ENCODE measurements around the gene KRT7. TPM values are rescaled to one million over a fixed set of nuclear protein-coding genes. Genes with fewer than 3 reads are reported as not detected.
"Not testable (repeated sequence)": the region's sequence is repeated elsewhere in the genome, so short reads cannot be mapped to it uniquely, and the experiment has no call there.

The KRT7 gene
- total RNA-seq, 2 donors from 2014 or later = 69.2 to 196 TPM

DNA sequence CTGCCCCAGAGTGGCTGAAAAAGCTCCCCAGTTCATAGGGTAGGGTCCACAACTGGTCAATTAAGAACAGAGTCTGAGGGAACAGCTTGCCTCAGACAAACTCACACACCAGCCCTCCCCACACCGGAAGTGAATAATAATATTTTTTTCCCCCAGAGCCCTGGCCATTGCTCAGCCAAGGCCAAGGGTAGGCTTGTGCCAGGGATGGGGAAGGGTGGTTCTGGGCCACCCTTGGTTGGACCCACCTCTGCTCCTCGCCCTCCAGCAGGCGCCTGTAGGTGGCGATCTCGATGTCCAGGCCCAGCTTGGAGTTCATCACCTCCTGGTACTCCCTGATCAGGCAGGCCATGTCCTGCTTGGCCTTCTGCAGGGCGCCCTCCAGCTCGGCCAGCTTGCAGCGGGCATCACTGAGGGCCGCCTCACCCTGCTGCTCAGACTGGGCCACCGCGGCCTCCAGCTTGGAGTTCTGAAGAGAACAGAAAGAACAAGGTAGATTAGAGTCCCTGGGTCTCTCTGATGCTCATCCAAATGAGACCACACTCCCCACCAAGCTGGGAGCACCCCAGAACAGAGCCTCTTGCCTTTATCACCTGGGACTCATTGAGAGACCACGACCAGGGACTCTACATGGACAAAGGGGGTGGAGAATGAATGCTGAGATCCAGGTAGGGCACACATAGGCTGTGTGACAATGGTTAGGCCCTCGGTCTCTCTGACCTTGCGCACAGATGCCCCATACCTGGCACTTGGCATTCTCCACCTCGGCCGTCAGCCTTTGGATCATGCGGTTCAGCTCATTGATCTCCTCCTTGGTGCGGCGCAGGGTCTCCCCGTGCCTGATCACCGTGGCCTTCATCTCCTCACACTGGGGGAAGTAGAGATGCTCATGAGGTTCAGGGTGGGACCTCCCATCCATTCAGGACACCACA lies 54.1 kb downstream of the KRT7 start:
- H3K4me3 ChIP-seq; H3K36me3 ChIP-seq (replicated peaks in 1 of 2; ENCODE audit: insufficient read depth in 1 of 2, low read depth in 2 of 2); ATAC-seq; H3K27ac ChIP-seq; H3K9me3 ChIP-seq; DNase-seq; H3K27me3 ChIP-seq; intact Hi-C loops (cut with DNase I); H3K4me1 ChIP-seq: not testable (repeated sequence)
- WGBS, 2 donors = 86 to 91% methylated on average over 15 to 18 of the region's 21 CpGs
- TF ChIP-seq, protein P1, sequence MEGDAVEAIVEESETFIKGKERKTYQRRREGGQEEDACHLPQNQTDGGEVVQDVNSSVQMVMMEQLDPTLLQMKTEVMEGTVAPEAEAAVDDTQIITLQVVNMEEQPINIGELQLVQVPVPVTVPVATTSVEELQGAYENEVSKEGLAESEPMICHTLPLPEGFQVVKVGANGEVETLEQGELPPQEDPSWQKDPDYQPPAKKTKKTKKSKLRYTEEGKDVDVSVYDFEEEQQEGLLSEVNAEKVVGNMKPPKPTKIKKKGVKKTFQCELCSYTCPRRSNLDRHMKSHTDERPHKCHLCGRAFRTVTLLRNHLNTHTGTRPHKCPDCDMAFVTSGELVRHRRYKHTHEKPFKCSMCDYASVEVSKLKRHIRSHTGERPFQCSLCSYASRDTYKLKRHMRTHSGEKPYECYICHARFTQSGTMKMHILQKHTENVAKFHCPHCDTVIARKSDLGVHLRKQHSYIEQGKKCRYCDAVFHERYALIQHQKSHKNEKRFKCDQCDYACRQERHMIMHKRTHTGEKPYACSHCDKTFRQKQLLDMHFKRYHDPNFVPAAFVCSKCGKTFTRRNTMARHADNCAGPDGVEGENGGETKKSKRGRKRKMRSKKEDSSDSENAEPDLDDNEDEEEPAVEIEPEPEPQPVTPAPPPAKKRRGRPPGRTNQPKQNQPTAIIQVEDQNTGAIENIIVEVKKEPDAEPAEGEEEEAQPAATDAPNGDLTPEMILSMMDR (IDR thresholded peaks at IDR 0.05) = peak in 1 of 7 experiments; percentile 6

DNA sequence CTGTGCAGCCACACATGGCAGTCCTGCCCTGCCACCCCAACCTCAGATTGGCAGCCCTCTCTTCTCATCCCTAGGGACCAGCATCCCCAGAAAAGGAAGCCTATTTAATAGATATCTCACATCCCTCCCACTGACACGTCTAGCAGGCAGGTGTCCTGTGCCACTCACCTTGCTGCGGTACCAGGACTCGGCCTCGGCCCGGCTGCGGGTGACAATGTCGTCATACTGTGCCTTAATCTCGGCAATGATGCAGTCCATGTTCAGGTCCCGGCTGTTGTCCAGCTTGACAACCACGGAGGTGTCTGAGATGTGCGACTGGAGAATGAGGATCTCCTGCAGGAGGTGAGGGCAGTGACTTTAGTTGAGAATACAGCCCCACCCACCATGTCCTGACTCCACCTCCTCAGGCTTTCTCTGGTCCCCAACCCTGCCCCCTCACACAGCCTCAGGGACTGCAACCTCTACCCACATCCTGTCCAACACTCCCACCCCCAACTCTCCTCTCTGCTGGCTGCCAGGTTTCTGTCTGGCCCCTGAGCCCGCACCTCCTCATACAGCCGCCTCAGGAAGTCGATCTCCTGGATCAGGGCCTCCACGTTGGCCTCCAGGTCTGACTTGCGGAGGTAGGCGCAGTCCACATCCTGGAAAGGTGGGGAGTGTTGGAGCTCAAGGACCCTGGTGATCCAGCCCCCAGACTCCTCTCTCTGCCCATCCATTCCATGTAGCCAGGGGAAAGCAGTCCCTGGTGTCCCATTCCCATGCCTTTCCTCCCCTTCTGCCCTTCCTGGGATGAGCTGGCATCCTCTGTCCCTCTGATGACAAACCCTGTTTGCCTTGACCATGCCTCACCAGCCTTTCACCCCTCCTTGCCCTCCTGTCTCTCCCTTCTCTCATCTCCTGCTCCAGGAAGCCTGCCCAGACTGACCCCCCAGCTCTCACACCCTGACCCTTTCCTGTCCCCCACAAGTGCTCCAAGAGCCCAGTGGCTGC lies 55.1 kb downstream of the KRT7 start:
- WGBS, 2 donors = 80 to 89% methylated on average over 14 to 17 of the region's 17 CpGs

DNA sequence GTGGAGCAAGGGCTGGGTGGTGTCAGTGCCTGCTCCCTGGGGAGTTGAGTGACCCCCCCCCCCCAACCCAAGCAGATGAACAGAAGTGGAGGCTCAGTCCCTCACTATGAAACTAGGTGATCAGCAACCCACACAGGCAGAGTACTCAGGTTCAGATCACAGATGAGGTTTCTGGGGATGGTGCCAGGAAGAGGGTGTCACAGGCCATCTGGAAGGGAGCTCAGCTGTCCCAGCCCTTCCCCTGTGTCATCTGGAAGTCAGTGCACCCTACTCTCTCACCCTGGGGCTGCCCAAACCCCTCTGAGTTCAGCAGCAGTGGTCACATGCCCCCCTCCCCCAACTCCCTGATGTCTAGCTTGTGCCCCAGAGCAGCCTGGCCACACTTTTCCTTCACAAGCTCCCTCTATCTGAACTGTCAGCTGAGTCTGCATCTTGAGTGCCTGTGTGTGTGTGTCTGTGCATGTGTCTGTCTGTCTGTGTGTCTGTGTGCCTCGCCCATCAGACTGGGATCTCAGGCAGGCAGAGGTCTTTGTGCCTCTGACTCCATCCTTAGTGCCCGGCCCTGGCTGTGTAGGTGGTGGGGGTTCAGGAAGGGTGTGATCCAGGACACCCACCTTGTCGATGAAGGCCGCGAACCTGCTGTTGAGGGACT lies 57.6 kb downstream of the KRT7 start:
- WGBS, 2 donors = no CpG with 5 or more reads among the region's 5 CpGs
- not testable (repeated sequence) for H3K4me3 ChIP-seq

More for the DNA sequence above, 55.1 kb downstream of the KRT7 start:
- H3K27me3 ChIP-seq; H3K9me3 ChIP-seq; ATAC-seq; H3K27ac ChIP-seq; H3K4me3 ChIP-seq; intact Hi-C loops (cut with DNase I); H3K4me1 ChIP-seq; DNase-seq; H3K36me3 ChIP-seq (replicated peaks in 1 of 2; ENCODE audit: insufficient read depth in 1 of 2, low read depth in 2 of 2): not testable (repeated sequence)

DNA sequence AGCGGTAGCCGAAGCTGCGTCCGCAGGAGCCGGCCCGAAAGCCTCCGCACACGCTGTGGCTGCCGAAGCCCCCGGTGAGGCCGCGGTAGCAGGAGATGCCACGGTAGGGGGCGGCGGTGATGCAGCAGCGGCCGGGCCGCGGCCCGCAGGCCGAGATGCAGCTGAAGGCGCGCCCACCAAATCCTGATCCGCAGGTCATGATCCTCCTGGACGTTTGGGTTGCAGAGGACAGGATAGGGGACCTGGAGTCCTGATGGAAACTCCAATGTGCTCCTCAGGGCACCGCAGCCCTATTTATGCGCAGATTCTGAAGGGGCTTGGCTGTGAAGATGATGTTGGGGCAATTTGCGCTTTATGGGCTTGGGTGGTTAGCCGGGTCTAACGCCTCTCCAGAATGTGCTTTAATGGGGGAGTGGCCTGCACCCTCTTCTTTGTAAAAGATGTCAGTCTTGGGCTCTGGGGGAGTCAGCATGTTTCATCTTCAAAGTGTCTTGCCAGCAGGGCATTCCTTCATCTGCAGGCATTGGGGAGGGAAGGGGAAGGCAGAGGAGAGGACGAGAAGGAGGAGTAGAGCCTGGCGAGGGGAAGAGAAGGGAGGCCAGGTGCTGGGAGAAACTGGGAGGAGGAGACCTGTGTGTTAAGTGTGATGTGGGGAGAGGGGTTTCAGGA lies 58.4 kb downstream of the KRT7 start, which contains the start of gene KRT81:
Gene KRT81 (minus strand): TSS at position 268 of the 669 bp plus-strand sequence. CDS start 69 bp downstream, at position 199.
- ATAC-seq (no peak), DNase-seq (no peak)
- Histone ChIP-seq H3K4me1 (no peaks in the 10 kb centered on the region), H3K36me3 (replicated peaks in 1 of 2; ENCODE audit: insufficient read depth in 1 of 2, low read depth in 2 of 2) (no peaks in the 10 kb centered on the region), H3K27me3 (no peaks in the 10 kb centered on the region), H3K27ac (no peak within 1 kb of the TSS), H3K4me3 (no peak within 1 kb of the TSS), H3K9me3 (no peaks in the 10 kb centered on the region)
- TF ChIP-seq, protein P1 (IDR thresholded peaks at IDR 0.05) = no peak
- TF ChIP-seq POLR2A (IDR thresholded peaks at IDR 0.05) = no peak
- 59 to 68% methylated on average over 15 of the region's 32 CpGs for WGBS, 2 donors
- intact Hi-C loops (cut with DNase I) = no loop called here

More for the DNA sequence above, 57.6 kb downstream of the KRT7 start:
- intact Hi-C loops (cut with DNase I); H3K9me3 ChIP-seq; H3K27me3 ChIP-seq; DNase-seq; H3K36me3 ChIP-seq (replicated peaks in 1 of 2; ENCODE audit: insufficient read depth in 1 of 2, low read depth in 2 of 2); ATAC-seq; H3K4me1 ChIP-seq; H3K27ac ChIP-seq: not testable (repeated sequence)

DNA sequence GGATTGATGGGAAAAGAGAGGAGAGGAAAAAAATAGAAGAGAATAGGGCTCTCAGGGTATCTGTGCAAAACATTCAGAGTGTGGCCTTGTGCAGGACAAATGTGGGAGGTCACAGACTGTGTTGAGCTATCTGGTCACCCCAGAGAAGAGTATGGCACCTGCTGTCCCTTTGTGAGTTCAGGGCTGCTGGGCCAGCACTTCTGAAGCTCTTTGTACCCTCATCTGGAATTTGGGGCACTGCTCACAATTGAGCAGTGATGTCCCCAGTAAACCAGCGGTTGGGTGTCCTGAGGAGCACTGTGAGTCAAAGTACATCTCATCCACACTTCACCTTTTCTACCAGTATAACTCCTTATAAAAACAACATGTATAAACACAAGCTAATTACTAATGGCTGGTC lies 60.9 kb downstream of the KRT7 start:
- no peak overlapping the region for H3K27ac ChIP-seq
- TF ChIP-seq POLR2A (IDR thresholded peaks at IDR 0.05) = no peak
- TF ChIP-seq, protein P1 (IDR thresholded peaks at IDR 0.05) = no peak
- no peak for ATAC-seq
- no peaks in the 10 kb centered on the region for H3K4me1 ChIP-seq
- no peak overlapping the region for H3K4me3 ChIP-seq
- no peaks in the 10 kb centered on the region for H3K9me3 ChIP-seq
- intact Hi-C loops (cut with DNase I) = no loop called here
- H3K36me3 ChIP-seq (replicated peaks in 1 of 2; ENCODE audit: insufficient read depth in 1 of 2, low read depth in 2 of 2) = no peaks in the 10 kb centered on the region
- DNase-seq = no peak
- WGBS, 2 donors = 92 to 100% methylated on average over 1 of the region's 1 CpG
- H3K27me3 ChIP-seq = no peaks in the 10 kb centered on the region

Data from body of pancreas (tissue), 4 donors.